ENCODE measurements around the gene VPS13D.
A peak's percentile ranks its signal among the peaks of the same experiment; 100 is the strongest.
"Not testable (repeated sequence)": the region's sequence is repeated elsewhere in the genome, so short reads cannot be mapped to it uniquely, and the experiment has no call there.

Gene VPS13D

GRCh38 chr1:12314333-12314903 lies 84.6 kb downstream of the VPS13D start:
- no peak overlapping the region for H3K4me3 ChIP-seq (ENCODE audit: low read length)
- peak; percentile 16 for DNase-seq (ENCODE audit: low read depth, low spot score)

GRCh38 chr1:12315146-12315545 lies 85.3 kb downstream of the VPS13D start:
- no peak overlapping the region for H3K4me3 ChIP-seq (ENCODE audit: low read length)
- no peak for DNase-seq (ENCODE audit: low read depth, low spot score)

- DNase-seq (ENCODE audit: low read depth, low spot score) = no peak
These were observed 86.5 kb downstream of the VPS13D start for GRCh38 chr1:12316331-12316730.

GRCh38 chr1:12320486-12320885 lies 90.7 kb downstream of the VPS13D start:
- DNase-seq (ENCODE audit: low read depth, low spot score) = no peak
- H3K4me3 ChIP-seq (ENCODE audit: low read length) = no peak overlapping the region

More at GRCh38 chr1:12316331-12316730, 86.5 kb downstream of the VPS13D start:
- no peak overlapping the region for H3K4me3 ChIP-seq (ENCODE audit: low read length)

GRCh38 chr1:12324423-12324822 lies 94.6 kb downstream of the VPS13D start:
- DNase-seq (ENCODE audit: low read depth, low spot score) = peak; percentile 47
- H3K4me3 ChIP-seq (ENCODE audit: low read length) = no peak overlapping the region

- not testable (repeated sequence) for DNase-seq (ENCODE audit: low read depth, low spot score); H3K4me3 ChIP-seq (ENCODE audit: low read length)
These were observed 95.1 kb downstream of the VPS13D start for GRCh38 chr1:12324973-12325372.

- DNase-seq (ENCODE audit: low read depth, low spot score) = no peak
- H3K4me3 ChIP-seq (ENCODE audit: low read length) = no peak overlapping the region
These were observed 97.2 kb downstream of the VPS13D start for GRCh38 chr1:12326986-12327385.

- H3K4me3 ChIP-seq (ENCODE audit: low read length) = no peak overlapping the region
- DNase-seq (ENCODE audit: low read depth, low spot score) = no peak
These were observed 97.7 kb downstream of the VPS13D start for GRCh38 chr1:12327566-12327965.

- DNase-seq (ENCODE audit: low read depth, low spot score) = no peak
- H3K4me3 ChIP-seq (ENCODE audit: low read length) = no peak overlapping the region
These were observed 103.4 kb downstream of the VPS13D start for GRCh38 chr1:12333036-12333785.

GRCh38 chr1:12335815-12336214 lies 106.0 kb downstream of the VPS13D start:
- DNase-seq (ENCODE audit: low read depth, low spot score) = no peak
- no peak overlapping the region for H3K4me3 ChIP-seq (ENCODE audit: low read length)

GRCh38 chr1:12336413-12336812 lies 106.6 kb downstream of the VPS13D start:
- no peak overlapping the region for H3K4me3 ChIP-seq (ENCODE audit: low read length)
- no peak for DNase-seq (ENCODE audit: low read depth, low spot score)

- DNase-seq (ENCODE audit: low read depth, low spot score) = no peak
- no peak overlapping the region for H3K4me3 ChIP-seq (ENCODE audit: low read length)
These were observed 108.2 kb downstream of the VPS13D start for GRCh38 chr1:12338017-12338416.

- no peak for DNase-seq (ENCODE audit: low read depth, low spot score)
- H3K4me3 ChIP-seq (ENCODE audit: low read length) = no peak overlapping the region
These were observed 109.0 kb downstream of the VPS13D start for GRCh38 chr1:12338823-12339222.

- no peak overlapping the region for H3K4me3 ChIP-seq (ENCODE audit: low read length)
- no peak for DNase-seq (ENCODE audit: low read depth, low spot score)
These were observed 109.6 kb downstream of the VPS13D start for GRCh38 chr1:12339396-12339795.

GRCh38 chr1:12339811-12340543 lies 110.1 kb downstream of the VPS13D start:
- peak; percentile 25 for DNase-seq (ENCODE audit: low read depth, low spot score)
- H3K4me3 ChIP-seq (ENCODE audit: low read length) = no peak overlapping the region

GRCh38 chr1:12340544-12340930 lies 110.7 kb downstream of the VPS13D start:
- peak; percentile 21 for DNase-seq (ENCODE audit: low read depth, low spot score)
- H3K4me3 ChIP-seq (ENCODE audit: low read length) = no peak overlapping the region

GRCh38 chr1:12341667-12342066 lies 111.8 kb downstream of the VPS13D start:
- H3K4me3 ChIP-seq (ENCODE audit: low read length) = no peak overlapping the region
- no peak for DNase-seq (ENCODE audit: low read depth, low spot score)

GRCh38 chr1:12342401-12343003 lies 112.7 kb downstream of the VPS13D start:
- no peak for DNase-seq (ENCODE audit: low read depth, low spot score)
- H3K4me3 ChIP-seq (ENCODE audit: low read length) = no peak overlapping the region

- no peak overlapping the region for H3K4me3 ChIP-seq (ENCODE audit: low read length)
- DNase-seq (ENCODE audit: low read depth, low spot score) = no peak
These were observed 114.1 kb downstream of the VPS13D start for GRCh38 chr1:12343823-12344487.

All from Jurkat, Clone E6-1 (cell line).